HG03558 (cell line): ENCODE data around the gene STK40.

Experiments
- ATAC-seq: cut with Tn5 transposase; IDR thresholded peaks from one replicate; pipeline ENCODE4 v1.9.1; 2021; ENCODE audit warnings: moderate number of reproducible peaks; ENCODE audit not compliant: unreplicated experiment; ENCODE audit errors: extremely low read depth

Gene STK40

GRCh38 chr1:36400514-36400824, 14.7 kb upstream of the STK40 start:
- ATAC-seq = no peak

GRCh38 chr1:36398370-36398977, 12.8 kb upstream of the STK40 start:
- no peak for ATAC-seq

- peak; percentile 64 for ATAC-seq
These were observed 11.9 kb upstream of the STK40 start, which contains the start of gene LSM10 for GRCh38 chr1:36397378-36398230. Gene LSM10, minus strand, starts transcription at chr1:36397908. Its CDS starts 3,779 bp downstream, at chr1:36394129.

- no peak for ATAC-seq
These were observed 11.3 kb upstream of the STK40 start for GRCh38 chr1:36397083-36397377.

GRCh38 chr1:36396359-36396758, 10.6 kb upstream of the STK40 start:
- no peak for ATAC-seq

- ATAC-seq = no peak
These were observed 8.0 kb upstream of the STK40 start for GRCh38 chr1:36393686-36394085.

GRCh38 chr1:36392836-36393235, 7.1 kb upstream of the STK40 start:
- ATAC-seq = no peak

GRCh38 chr1:36391271-36391670, 5.5 kb upstream of the STK40 start:
- ATAC-seq = no peak

GRCh38 chr1:36390411-36390810, 4.7 kb upstream of the STK40 start:
- no peak for ATAC-seq

- ATAC-seq = no peak
These were observed 4.3 kb upstream of the STK40 start for GRCh38 chr1:36389999-36390398.

GRCh38 chr1:36389261-36389660, 3.5 kb upstream of the STK40 start:
- ATAC-seq = no peak

- no peak for ATAC-seq
These were observed 1.6 kb upstream of the STK40 start for GRCh38 chr1:36387141-36387949.

- ATAC-seq = no peak
These were observed 779 bp upstream of the STK40 start for GRCh38 chr1:36386265-36387140.

GRCh38 chr1:36384542-36385409, 948 bp downstream of the STK40 start:
- no peak for ATAC-seq

- ATAC-seq = no peak
These were observed 2.5 kb downstream of the STK40 start for GRCh38 chr1:36383240-36383639.

GRCh38 chr1:36382669-36383068, 3.1 kb downstream of the STK40 start:
- no peak for ATAC-seq

GRCh38 chr1:36382231-36382630, 3.5 kb downstream of the STK40 start:
- ATAC-seq = no peak

- ATAC-seq = no peak
These were observed 4.3 kb downstream of the STK40 start for GRCh38 chr1:36381405-36381804.

- no peak for ATAC-seq
These were observed 4.9 kb downstream of the STK40 start for GRCh38 chr1:36380782-36381181.
